A673 (cell line): Measurements from ENCODE around the gene COG2.
"Not testable (repeated sequence)": the region's sequence is repeated elsewhere in the genome, so short reads cannot be mapped to it uniquely, and the experiment has no call there.

Source experiments
- CTCF ChIP-seq: fragments of 300-800, 200-600 bp; sonication (generic); conservative IDR thresholded peaks from 2 replicates; pipeline ENCODE4 v1.5.1; 2017; ENCODE audit warnings: low read depth, mild to moderate bottlenecking, antibody characterized with exemption, low read length, moderate library complexity, mixed read lengths
- EZH2 ChIP-seq: fragments of 200-600 bp; sonication (generic); IDR thresholded peaks from 2 replicates; pipeline ENCODE4 v1.6.1; 2017; ENCODE audit warnings: borderline replicate concordance, low read depth, mild to moderate bottlenecking, mixed read lengths, antibody characterized with exemption, low read length; ENCODE audit not compliant: poor library complexity, severe bottlenecking

GRCh38 chr1:230716453-230716852 lies 74.2 kb downstream of the COG2 start:
- TF ChIP-seq CTCF, EZH2: not testable (repeated sequence)
